Measurements from ENCODE around the gene IGFL1.
"Not testable (repeated sequence)": the region's sequence is repeated elsewhere in the genome, so short reads cannot be mapped to it uniquely, and the experiment has no call there.

The IGFL1 gene

GRCh38 chr19:46229442-46229841 lies at the start of gene IGFL1:
IGFL1 (plus strand) TSS chr19:46229742; CDS start chr19:46229775, 33 bp downstream.
- no peak for DNase-seq (ENCODE audit: low read depth)

- peak; percentile 21 for DNase-seq (ENCODE audit: low read depth)
Measured at GRCh38 chr19:46180701-46181387, 48.7 kb upstream of the IGFL1 start.

- DNase-seq (ENCODE audit: low read depth) = peak; percentile 60
Measured at GRCh38 chr19:46181388-46181779, 48.2 kb upstream of the IGFL1 start.

- DNase-seq (ENCODE audit: low read depth) = no peak
Measured at GRCh38 chr19:46182476-46182875, 47.1 kb upstream of the IGFL1 start.

- peak; percentile 35 for DNase-seq (ENCODE audit: low read depth)
Measured at GRCh38 chr19:46184775-46185710, 44.5 kb upstream of the IGFL1 start.

GRCh38 chr19:46186101-46186716 lies 43.3 kb upstream of the IGFL1 start:
- no peak for DNase-seq (ENCODE audit: low read depth)

GRCh38 chr19:46186717-46187101 lies 42.8 kb upstream of the IGFL1 start:
- DNase-seq (ENCODE audit: low read depth) = no peak

GRCh38 chr19:46189971-46190888 lies 39.3 kb upstream of the IGFL1 start:
- DNase-seq (ENCODE audit: low read depth) = no peak

GRCh38 chr19:46191356-46191755 lies 38.2 kb upstream of the IGFL1 start:
- DNase-seq (ENCODE audit: low read depth) = no peak

GRCh38 chr19:46191972-46192371 lies 37.6 kb upstream of the IGFL1 start:
- DNase-seq (ENCODE audit: low read depth) = no peak

GRCh38 chr19:46192626-46192991 lies 36.9 kb upstream of the IGFL1 start:
- not testable (repeated sequence) for DNase-seq (ENCODE audit: low read depth)

GRCh38 chr19:46192992-46193650 lies 36.4 kb upstream of the IGFL1 start:
- DNase-seq (ENCODE audit: low read depth) = peak; percentile 68

- DNase-seq (ENCODE audit: low read depth) = no peak
Measured at GRCh38 chr19:46193678-46194077, 35.9 kb upstream of the IGFL1 start.

GRCh38 chr19:46195104-46195503 lies 34.4 kb upstream of the IGFL1 start:
- no peak for DNase-seq (ENCODE audit: low read depth)

GRCh38 chr19:46195919-46196318 lies 33.6 kb upstream of the IGFL1 start:
- DNase-seq (ENCODE audit: low read depth) = not testable (repeated sequence)

- DNase-seq (ENCODE audit: low read depth) = no peak
Measured at GRCh38 chr19:46196410-46197124, 33.0 kb upstream of the IGFL1 start.

GRCh38 chr19:46197314-46198070 lies 32.0 kb upstream of the IGFL1 start:
- no peak for DNase-seq (ENCODE audit: low read depth)

- no peak for DNase-seq (ENCODE audit: low read depth)
Measured at GRCh38 chr19:46198756-46199155, 30.8 kb upstream of the IGFL1 start.

- DNase-seq (ENCODE audit: low read depth) = no peak
Measured at GRCh38 chr19:46201454-46202310, 27.9 kb upstream of the IGFL1 start.

Measured in iris pigment epithelial cell (primary cell).